Caco-2 (cell line): Measurements from ENCODE around the gene PPM1K. TPM values are rescaled to one million over a fixed set of nuclear protein-coding genes. Genes with fewer than 3 reads are reported as not detected.

ENCODE experiments used
- BruUV-seq: library from RNA; stranded (reverse); fragments of 400-500 nt; replicated peaks from 2 replicates; lab custom pipeline; 2021; lab: Mats Ljungman, UMichigan
- CTCF ChIA-PET: fragments of 300-600 bp; sonication (Branson Sonifier 250); formaldehyde crosslinking; loops from one replicate; lab custom pipeline; 2022; ENCODE audit warnings: antibody characterized with exemption; lab: Charles Lee
- POLR2A ChIA-PET: fragments of 300-600 bp; sonication (Branson Sonifier 250); formaldehyde crosslinking; loops from one replicate; lab custom pipeline; 2022; ENCODE audit warnings: antibody characterized with exemption; lab: Charles Lee
- DNase-seq, 2 experiments: peaks; one replicate each; pipeline versions ENCODE4 v3.0.0 to v3.0.0-alpha.2; 2020 to 2022
- H3K27me3 ChIP-seq: replicated peaks from 2 replicates; pipeline ENCODE4 v1.6.0; 2011; ENCODE audit warnings: low read length; ENCODE audit not compliant: control insufficient read depth, insufficient read depth
- H3K36me3 ChIP-seq: 2 replicates; pipeline ENCODE4 v1.5.1; 2011; ENCODE audit warnings: low read length; ENCODE audit not compliant: control insufficient read depth, insufficient read depth
- H3K4me1 ChIP-seq: fragments of 250-450 bp; sonication (Bioruptor Pico); 2 replicates; pipeline ENCODE4 v1.5.1; 2020; ENCODE audit warnings: mild to moderate bottlenecking
- H3K4me3 ChIP-seq: 2 replicates; pipeline ENCODE4 v1.5.1; 2011; ENCODE audit warnings: low read depth, mild to moderate bottlenecking, control low read depth, low read length
- H3K9me3 ChIP-seq: fragments of 250-450 bp; sonication (Bioruptor Pico); 2 replicates; pipeline ENCODE4 v1.5.1; 2020; ENCODE audit warnings: mild to moderate bottlenecking, moderate library complexity
- H3K27ac Mint-ChIP-seq: one replicate; pipeline ENCODE4 v1.8.0; 2022; ENCODE audit warnings: mixed read lengths; ENCODE audit not compliant: unreplicated experiment
- H3K27me3 Mint-ChIP-seq: one replicate; pipeline ENCODE4 v1.8.0; 2022; ENCODE audit warnings: mixed read lengths; ENCODE audit not compliant: insufficient read depth, unreplicated experiment
- H3K36me3 Mint-ChIP-seq: one replicate; pipeline ENCODE4 v1.8.0; 2022; ENCODE audit warnings: mild to moderate bottlenecking, mixed read lengths; ENCODE audit not compliant: insufficient read depth, unreplicated experiment
- H3K4me1 Mint-ChIP-seq: one replicate; pipeline ENCODE4 v1.8.0; 2022; ENCODE audit warnings: low read depth, mixed read lengths; ENCODE audit not compliant: unreplicated experiment
- H3K4me3 Mint-ChIP-seq: one replicate; pipeline ENCODE4 v1.8.0; 2022; ENCODE audit warnings: mild to moderate bottlenecking, moderate library complexity, mixed read lengths; ENCODE audit not compliant: unreplicated experiment
- H3K9me3 Mint-ChIP-seq: one replicate; pipeline ENCODE4 v1.8.0; 2022; ENCODE audit warnings: mixed read lengths; ENCODE audit not compliant: unreplicated experiment
- CTCF ChIP-seq, 2 experiments: fragments of 200-600 bp in 1 of 2; IDR thresholded peaks; 1 replicate in 1 of 2; 2 replicates in 1 of 2; pipeline versions ENCODE4 v1.5.1 to v1.8.0; 2011 to 2022; ENCODE audit warnings: antibody characterized with exemption in 1 of 2, control low read depth in 1 of 2, inconsistent platforms in 1 of 2, low read depth in 1 of 2, low read length in 1 of 2, mild to moderate bottlenecking in 1 of 2, moderate library complexity in 1 of 2; ENCODE audit not compliant: insufficient read depth in 1 of 2, severe bottlenecking in 1 of 2, unreplicated experiment in 1 of 2
- intact Hi-C: fragments of 100-400 bp; cut with micrococcal nuclease; formaldehyde crosslinking; loops from one replicate; pipeline ENCODE4 v1.10.0; 2022; ENCODE audit not compliant: unreplicated experiment
- total RNA-seq: library from RNA; stranded (reverse); gene quantifications from 2 replicates; pipeline ENCODE4 v1.2.3, GENCODE V29; 2022

PPM1K gene
- total RNA-seq, 1 experiment from 2014 or later: 23.8 TPM

GRCh38 chr4:88244056-88244455, 40.3 kb downstream of the PPM1K start:
- H3K4me3 Mint-ChIP-seq: no peak overlapping the region
- BruUV-seq: no TSS peak
- TF ChIP-seq CTCF (IDR thresholded peaks at IDR 0.05; ENCODE audit: insufficient read depth in 1 of 2, low read depth in 1 of 2, low read length in 1 of 2, severe bottlenecking in 1 of 2, unreplicated experiment in 1 of 2): no peak
- no peaks in the 10 kb centered on the region for H3K27me3 Mint-ChIP-seq
- intact Hi-C loops: no loop called here
- H3K36me3 Mint-ChIP-seq: no peaks in the 10 kb centered on the region
- no peaks in the 10 kb centered on the region for H3K4me1 Mint-ChIP-seq
- H3K4me1 ChIP-seq: no peaks in the 10 kb centered on the region
- CTCF ChIA-PET: no interaction called here
- H3K4me3 ChIP-seq: no peak overlapping the region
- no peaks in the 10 kb centered on the region for H3K36me3 ChIP-seq
- POLR2A ChIA-PET: no interaction called here
- no peaks in the 10 kb centered on the region for H3K27me3 ChIP-seq
- DNase-seq: no peak
- no peak overlapping the region for H3K27ac Mint-ChIP-seq
- no peaks in the 10 kb centered on the region for H3K9me3 ChIP-seq
- peaks cover 9% of the 10 kb centered on the region for H3K9me3 Mint-ChIP-seq

GRCh38 chr4:88242144-88242543, 42.2 kb downstream of the PPM1K start:
- H3K27me3 Mint-ChIP-seq: no peaks in the 10 kb centered on the region
- BruUV-seq: no TSS peak
- H3K4me1 ChIP-seq: no peaks in the 10 kb centered on the region
- H3K36me3 ChIP-seq: no peaks in the 10 kb centered on the region
- no peak overlapping the region for H3K4me3 Mint-ChIP-seq
- no peak overlapping the region for H3K27ac Mint-ChIP-seq
- no peak for DNase-seq
- no peaks in the 10 kb centered on the region for H3K4me1 Mint-ChIP-seq
- CTCF ChIA-PET: no interaction called here
- no peaks in the 10 kb centered on the region for H3K9me3 ChIP-seq
- H3K27me3 ChIP-seq: no peaks in the 10 kb centered on the region
- H3K9me3 Mint-ChIP-seq: peaks cover under 1% of the 10 kb centered on the region
- no peak for TF ChIP-seq CTCF (IDR thresholded peaks at IDR 0.05; ENCODE audit: insufficient read depth in 1 of 2, low read depth in 1 of 2, low read length in 1 of 2, severe bottlenecking in 1 of 2, unreplicated experiment in 1 of 2)
- intact Hi-C loops: no loop called here
- POLR2A ChIA-PET: no interaction called here
- H3K4me3 ChIP-seq: no peak overlapping the region
- H3K36me3 Mint-ChIP-seq: no peaks in the 10 kb centered on the region

GRCh38 chr4:88240297-88240714, 44.1 kb downstream of the PPM1K start:
- Histone ChIP-seq H3K36me3 (no peaks in the 10 kb centered on the region), H3K9me3 (no peaks in the 10 kb centered on the region), H3K4me3 (no peak overlapping the region), H3K4me1 (no peaks in the 10 kb centered on the region), H3K27me3 (no peaks in the 10 kb centered on the region)
- Mint-ChIP-seq H3K36me3 (no peaks in the 10 kb centered on the region), H3K9me3 (peaks cover 9% of the 10 kb centered on the region), H3K4me1 (no peaks in the 10 kb centered on the region), H3K27me3 (no peaks in the 10 kb centered on the region), H3K4me3 (no peak overlapping the region), H3K27ac (no peak overlapping the region)
- intact Hi-C loops: no loop called here
- ChIA-PET POLR2A (no interaction called here), CTCF (interaction anchor here (0.6 kb wide), 1 partner anchor 7 kb away, joined by 3 read pairs; no protein-coding TSS in a partner anchor)
- no peak for DNase-seq
- no TSS peak for BruUV-seq
- no peak for TF ChIP-seq CTCF (IDR thresholded peaks at IDR 0.05; ENCODE audit: insufficient read depth in 1 of 2, low read depth in 1 of 2, low read length in 1 of 2, severe bottlenecking in 1 of 2, unreplicated experiment in 1 of 2)
